Lower leg skin (tissue), 3 donors: ENCODE measurements around the gene FBXO31.

Experiments used
- CTCF ChIP-seq, 3 donors: fragments of 450-650 bp; IDR thresholded peaks; one replicate each; pipeline ENCODE4 v1.5.1; 2016; ENCODE audit warnings: antibody characterized with exemption in 3 of 3, mild to moderate bottlenecking in 3 of 3, moderate library complexity in 2 of 3
- POLR2A ChIP-seq, 2 donors: fragments of 450-650 bp; IDR thresholded peaks; one replicate each; pipeline ENCODE4 v1.6.1; 2016 to 2017; ENCODE audit warnings: antibody characterized with exemption in 2 of 2, mild to moderate bottlenecking in 1 of 2, moderate library complexity in 1 of 2

DNA sequence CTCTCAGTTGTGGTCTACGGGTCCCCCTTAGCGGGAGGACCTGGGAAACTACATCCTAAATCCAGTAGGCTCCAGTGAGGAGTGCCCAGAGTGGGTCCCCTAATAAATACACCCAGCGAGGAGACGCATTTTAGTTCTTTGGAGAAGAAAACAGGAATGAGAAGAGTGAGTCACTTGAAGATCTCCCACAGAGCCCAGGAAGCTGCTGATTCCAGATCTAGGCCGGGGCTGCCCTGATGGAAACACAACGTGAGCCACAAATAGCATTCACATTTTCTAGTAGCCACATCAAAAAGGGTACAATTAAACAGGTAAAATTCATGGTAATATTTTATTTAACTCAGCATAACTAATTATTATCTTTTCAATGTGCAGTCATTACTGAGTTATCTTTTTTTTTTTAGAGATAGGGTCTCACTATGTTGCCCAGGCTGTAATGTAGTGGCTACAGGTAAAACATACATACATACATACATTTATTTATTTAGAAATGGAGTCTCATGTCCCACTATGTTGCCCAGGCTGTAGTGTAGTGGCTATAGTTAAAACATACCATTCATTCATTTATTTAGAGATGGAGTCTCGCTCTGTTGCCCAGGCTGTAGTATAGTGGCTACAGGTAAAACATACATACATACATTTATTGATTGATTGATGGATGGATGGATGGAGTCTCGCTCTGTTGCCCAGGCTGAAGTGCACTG is 21.5 kb downstream of the FBXO31 start:
- no peak for TF ChIP-seq CTCF (IDR thresholded peaks at IDR 0.05)
- no peak for TF ChIP-seq POLR2A (IDR thresholded peaks at IDR 0.05)
